PC-3 (cell line): ENCODE data around the gene TSNAX. TPM values are rescaled to one million over a fixed set of nuclear protein-coding genes. Genes with fewer than 3 reads are reported as not detected.

Experiments
- ATAC-seq: fragments of 200-7000 bp; cut with Tn5 transposase; 2 replicates; pipeline ENCODE4 v1.9.1; 2020; ENCODE audit warnings: mild to moderate bottlenecking, moderate library complexity
- BruUV-seq: library from RNA; stranded (reverse); fragments of 400-500 nt; replicated peaks from 2 replicates; lab custom pipeline; 2021; lab: Mats Ljungman, UMichigan
- CTCF ChIA-PET: fragments of 300-600 bp; sonication (Branson Sonifier 250); formaldehyde crosslinking; loops from one replicate; lab custom pipeline; 2022; ENCODE audit warnings: antibody characterized with exemption; lab: Charles Lee
- POLR2A ChIA-PET: fragments of 300-600 bp; sonication (Branson Sonifier 250); formaldehyde crosslinking; loops from one replicate; lab custom pipeline; 2022; ENCODE audit warnings: antibody characterized with exemption; ENCODE audit not compliant: unreplicated experiment; lab: Charles Lee
- DNase-seq: peaks from one replicate; pipeline ENCODE4 v3.0.0-alpha.2; 2015
- H2AFZ ChIP-seq: fragments of 300-600 bp; sonication (generic); 2 replicates; pipeline ENCODE4 v1.6.0; 2016; ENCODE audit warnings: antibody characterized with exemption, low read length
- H3F3A ChIP-seq: fragments of 300-600 bp; sonication (generic); one replicate; pipeline ENCODE4 v1.6.0; 2017; ENCODE audit warnings: antibody characterized with exemption, low read length, control low read depth, mild to moderate bottlenecking; ENCODE audit not compliant: unreplicated experiment
- H3K27ac ChIP-seq: fragments of 300-600 bp; sonication (generic); 2 replicates; pipeline ENCODE4 v1.5.1; 2016; ENCODE audit warnings: mild to moderate bottlenecking, low read length
- H3K27me3 ChIP-seq: fragments of 300-600 bp; sonication (generic); 2 replicates; pipeline ENCODE4 v1.6.1; 2016; ENCODE audit warnings: low read length, mixed read lengths
- H3K36me3 ChIP-seq: fragments of 300-600 bp; sonication (generic); 2 replicates; pipeline ENCODE4 v1.6.1; 2016; ENCODE audit warnings: low read depth, mixed run types, low read length, mixed read lengths
- H3K4me1 ChIP-seq: fragments of 300-600 bp; sonication (generic); 2 replicates; pipeline ENCODE4 v1.5.1; 2016; ENCODE audit warnings: low read length; ENCODE audit not compliant: insufficient read depth
- H3K4me2 ChIP-seq: fragments of 300-600 bp; sonication (generic); 2 replicates; pipeline ENCODE4 v1.6.0; 2016; ENCODE audit warnings: low read length
- H3K4me3 ChIP-seq: fragments of 300-600 bp; sonication (generic); 2 replicates; pipeline ENCODE4 v1.5.1; 2016; ENCODE audit warnings: mild to moderate bottlenecking, low read length, mixed read lengths
- H3K79me2 ChIP-seq: fragments of 300-600 bp; sonication (generic); 2 replicates; pipeline ENCODE4 v1.6.1; 2017; ENCODE audit warnings: low read length, mixed read lengths
- H3K9ac ChIP-seq: fragments of 300-600 bp; sonication (generic); 2 replicates; pipeline ENCODE4 v1.6.0; 2016; ENCODE audit warnings: mild to moderate bottlenecking, low read length
- H3K9me2 ChIP-seq: fragments of 300-600 bp; sonication (generic); replicated peaks from 2 replicates; pipeline ENCODE4 v1.6.1; 2016; ENCODE audit warnings: mixed run types, low read length, mixed read lengths
- H3K9me3 ChIP-seq: fragments of 300-600 bp; sonication (generic); 2 replicates; pipeline ENCODE4 v1.6.1; 2016; ENCODE audit warnings: low read length, mixed read lengths
- H4K20me1 ChIP-seq: fragments of 300-600 bp; sonication (generic); 2 replicates; pipeline ENCODE4 v1.6.1; 2016; ENCODE audit warnings: low read length, mixed read lengths
- EZH2 ChIP-seq: fragments of 300-600 bp; sonication (generic); IDR thresholded peaks from one replicate; pipeline ENCODE4 v1.6.1; 2017; ENCODE audit warnings: antibody characterized with exemption, mild to moderate bottlenecking, low read length; ENCODE audit not compliant: unreplicated experiment
- EZH2phosphoT487 ChIP-seq: fragments of 300-600 bp; sonication (generic); IDR thresholded peaks from 2 replicates; pipeline ENCODE4 v1.6.1; 2018; ENCODE audit warnings: mild to moderate bottlenecking, antibody characterized with exemption, low read length, borderline replicate concordance
- intact Hi-C: fragments of 100-400 bp; cut with micrococcal nuclease; formaldehyde crosslinking; loops from 2 replicates; pipeline ENCODE4 v1.9.0; 2023
- total RNA-seq: library from RNA; depleted of rRNA; stranded (reverse); fragments of >200 nt; gene quantifications from 2 replicates; pipeline ENCODE4 v1.2.3, GENCODE V29; 2014
- TF ChIP-seq, protein P1 (sequence below): fragments of 300-600 bp; sonication (generic); conservative IDR thresholded peaks from 2 replicates; pipeline ENCODE4 v1.5.1; 2017; ENCODE audit warnings: antibody characterized with exemption, low read depth, mild to moderate bottlenecking, low read length

Gene TSNAX
- total RNA-seq, 1 experiment from 2014 or later, result 33.1 TPM

DNA sequence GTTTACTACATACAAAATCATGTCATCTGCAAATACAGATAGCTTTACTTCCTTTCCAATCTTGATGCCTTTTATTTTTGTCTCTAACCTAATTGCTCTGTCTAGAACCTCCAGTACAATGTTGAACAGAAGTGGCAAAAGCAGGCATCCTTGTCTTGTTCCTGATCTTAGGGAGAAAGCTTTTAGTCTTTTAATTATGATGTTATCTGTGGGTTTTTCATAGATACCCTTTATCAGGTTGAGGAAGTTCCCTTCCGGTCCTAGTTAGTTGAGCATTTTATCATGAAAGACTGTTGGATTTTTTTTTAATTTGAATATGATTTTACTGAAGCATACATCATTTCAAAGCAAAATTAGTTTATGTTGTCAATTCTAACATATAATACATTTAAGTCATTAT, 52.4 kb downstream of the TSNAX start:
- intact Hi-C loops, result loop anchor here (5.0 kb wide), 1 partner anchor 159 kb away; the partner anchor contains the start of gene EGLN1
- Histone ChIP-seq H2AFZ (no peak overlapping the region), H3F3A (no peaks in the 10 kb centered on the region), H3K4me2 (no peak overlapping the region), H3K27me3 (no peaks in the 10 kb centered on the region), H3K4me3 (no peak overlapping the region), H3K9me3 (no peaks in the 10 kb centered on the region), H3K27ac (no peak overlapping the region), H3K9ac (no peak overlapping the region), H3K4me1 (peaks cover 4% of the 10 kb centered on the region), H4K20me1 (no peaks in the 10 kb centered on the region), H3K79me2 (no peaks in the 10 kb centered on the region), H3K9me2 (no peaks in the 10 kb centered on the region), H3K36me3 (no peaks in the 10 kb centered on the region)
- CTCF ChIA-PET, result no interaction called here
- DNase-seq, result no peak
- no TSS peak for BruUV-seq
- TF ChIP-seq EZH2phosphoT487, result no peak
- TF ChIP-seq, protein P1, sequence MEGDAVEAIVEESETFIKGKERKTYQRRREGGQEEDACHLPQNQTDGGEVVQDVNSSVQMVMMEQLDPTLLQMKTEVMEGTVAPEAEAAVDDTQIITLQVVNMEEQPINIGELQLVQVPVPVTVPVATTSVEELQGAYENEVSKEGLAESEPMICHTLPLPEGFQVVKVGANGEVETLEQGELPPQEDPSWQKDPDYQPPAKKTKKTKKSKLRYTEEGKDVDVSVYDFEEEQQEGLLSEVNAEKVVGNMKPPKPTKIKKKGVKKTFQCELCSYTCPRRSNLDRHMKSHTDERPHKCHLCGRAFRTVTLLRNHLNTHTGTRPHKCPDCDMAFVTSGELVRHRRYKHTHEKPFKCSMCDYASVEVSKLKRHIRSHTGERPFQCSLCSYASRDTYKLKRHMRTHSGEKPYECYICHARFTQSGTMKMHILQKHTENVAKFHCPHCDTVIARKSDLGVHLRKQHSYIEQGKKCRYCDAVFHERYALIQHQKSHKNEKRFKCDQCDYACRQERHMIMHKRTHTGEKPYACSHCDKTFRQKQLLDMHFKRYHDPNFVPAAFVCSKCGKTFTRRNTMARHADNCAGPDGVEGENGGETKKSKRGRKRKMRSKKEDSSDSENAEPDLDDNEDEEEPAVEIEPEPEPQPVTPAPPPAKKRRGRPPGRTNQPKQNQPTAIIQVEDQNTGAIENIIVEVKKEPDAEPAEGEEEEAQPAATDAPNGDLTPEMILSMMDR, result no peak
- no peak for TF ChIP-seq EZH2
- no peak for ATAC-seq
- POLR2A ChIA-PET, result no interaction called here

DNA sequence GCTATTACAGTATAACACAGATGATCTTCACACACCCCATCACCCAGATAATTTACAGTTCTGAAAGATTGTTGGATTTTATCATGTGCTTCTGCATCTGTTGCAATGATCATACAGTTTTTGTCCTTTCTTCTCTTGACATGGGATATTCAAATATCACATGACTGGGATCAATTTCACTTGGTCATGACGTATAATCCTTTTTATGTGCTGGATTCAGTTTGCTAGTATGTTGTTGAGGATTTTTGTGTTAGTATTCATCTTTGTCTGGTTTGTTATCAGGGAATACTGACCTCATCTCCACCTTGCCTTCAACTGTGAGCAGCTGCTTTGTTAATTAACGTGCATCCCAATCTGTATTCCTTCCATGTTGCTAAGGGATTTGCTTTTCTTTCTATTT, 53.4 kb downstream of the TSNAX start:
- Histone ChIP-seq H3K9me2 (no peaks in the 10 kb centered on the region), H3K4me3 (no peak overlapping the region), H3K27ac (no peak overlapping the region), H3K79me2 (no peaks in the 10 kb centered on the region), H3K4me2 (no peak overlapping the region), H2AFZ (no peak overlapping the region), H3K27me3 (no peaks in the 10 kb centered on the region), H3F3A (no peaks in the 10 kb centered on the region), H3K4me1 (peaks cover 4% of the 10 kb centered on the region), H3K9me3 (no peaks in the 10 kb centered on the region), H3K9ac (no peak overlapping the region), H3K36me3 (no peaks in the 10 kb centered on the region), H4K20me1 (no peaks in the 10 kb centered on the region)
- intact Hi-C loops, result loop anchor here (5.0 kb wide), 1 partner anchor 160 kb away; the partner anchor contains the start of gene EGLN1
- POLR2A ChIA-PET, result no interaction called here
- DNase-seq (no peak), ATAC-seq (no peak)
- no TSS peak for BruUV-seq
- TF ChIP-seq, protein P1, result no peak
- TF ChIP-seq EZH2 (no peak), EZH2phosphoT487 (no peak)
- CTCF ChIA-PET, result no interaction called here

DNA sequence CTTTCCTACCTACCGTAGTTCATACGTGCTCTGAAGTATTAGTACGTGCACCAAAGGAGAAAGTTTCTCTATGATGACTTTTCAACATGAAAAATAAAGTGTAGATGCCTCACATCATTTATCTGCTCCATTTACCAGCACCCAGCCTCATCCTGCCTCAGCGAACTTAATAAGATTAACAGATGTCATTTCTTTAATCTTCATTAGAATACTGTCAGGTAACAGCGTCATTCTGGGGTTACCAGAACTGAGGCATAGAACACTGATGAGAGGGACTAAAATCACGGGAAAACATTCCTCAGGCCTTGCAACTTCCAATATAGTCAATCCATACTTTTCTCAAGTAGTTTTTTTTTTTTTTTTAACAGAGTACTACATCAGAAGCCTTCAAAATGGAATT, 54.9 kb downstream of the TSNAX start:
- Histone ChIP-seq H3K4me3 (no peak overlapping the region), H4K20me1 (no peaks in the 10 kb centered on the region), H3K27ac (no peak overlapping the region), H2AFZ (no peak overlapping the region), H3K4me2 (no peak overlapping the region), H3K36me3 (no peaks in the 10 kb centered on the region), H3K9ac (no peak overlapping the region), H3F3A (no peaks in the 10 kb centered on the region), H3K9me3 (no peaks in the 10 kb centered on the region), H3K27me3 (no peaks in the 10 kb centered on the region), H3K4me1 (peaks cover 4% of the 10 kb centered on the region), H3K9me2 (no peaks in the 10 kb centered on the region), H3K79me2 (no peaks in the 10 kb centered on the region)
- intact Hi-C loops, result loop anchor here (5.0 kb wide), 1 partner anchor 161 kb away; the partner anchor contains the start of gene EGLN1
- TF ChIP-seq EZH2phosphoT487 (no peak), EZH2 (no peak)
- TF ChIP-seq, protein P1, result no peak
- CTCF ChIA-PET, result interaction anchor here (0.6 kb wide), 1 partner anchor 9 kb away, joined by 6 read pairs; no protein-coding TSS in a partner anchor
- BruUV-seq, result no TSS peak
- ATAC-seq, result no peak
- DNase-seq, result no peak
- POLR2A ChIA-PET, result no interaction called here
